ENCODE data around the gene CDH11.

DNA sequence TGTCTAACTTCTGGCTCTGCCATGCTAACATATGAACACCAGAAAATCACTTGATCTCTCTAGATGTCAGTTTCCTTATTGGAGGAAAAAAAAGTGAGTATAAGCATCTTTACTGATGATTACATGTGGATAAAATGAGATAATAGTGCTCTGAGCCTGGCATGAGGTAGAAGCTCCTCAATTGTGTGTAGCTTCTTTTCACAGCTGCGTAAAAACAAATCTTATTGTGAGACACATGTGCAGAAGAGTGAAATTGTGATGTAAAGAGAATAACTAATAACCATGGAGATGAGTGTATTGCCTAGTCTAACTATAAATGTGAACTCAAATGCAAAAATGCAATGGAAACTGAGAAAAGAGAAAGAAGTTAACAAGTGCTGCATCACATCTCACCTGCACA, 44.7 kb downstream of the CDH11 start:
- TF ChIP-seq, protein P1, sequence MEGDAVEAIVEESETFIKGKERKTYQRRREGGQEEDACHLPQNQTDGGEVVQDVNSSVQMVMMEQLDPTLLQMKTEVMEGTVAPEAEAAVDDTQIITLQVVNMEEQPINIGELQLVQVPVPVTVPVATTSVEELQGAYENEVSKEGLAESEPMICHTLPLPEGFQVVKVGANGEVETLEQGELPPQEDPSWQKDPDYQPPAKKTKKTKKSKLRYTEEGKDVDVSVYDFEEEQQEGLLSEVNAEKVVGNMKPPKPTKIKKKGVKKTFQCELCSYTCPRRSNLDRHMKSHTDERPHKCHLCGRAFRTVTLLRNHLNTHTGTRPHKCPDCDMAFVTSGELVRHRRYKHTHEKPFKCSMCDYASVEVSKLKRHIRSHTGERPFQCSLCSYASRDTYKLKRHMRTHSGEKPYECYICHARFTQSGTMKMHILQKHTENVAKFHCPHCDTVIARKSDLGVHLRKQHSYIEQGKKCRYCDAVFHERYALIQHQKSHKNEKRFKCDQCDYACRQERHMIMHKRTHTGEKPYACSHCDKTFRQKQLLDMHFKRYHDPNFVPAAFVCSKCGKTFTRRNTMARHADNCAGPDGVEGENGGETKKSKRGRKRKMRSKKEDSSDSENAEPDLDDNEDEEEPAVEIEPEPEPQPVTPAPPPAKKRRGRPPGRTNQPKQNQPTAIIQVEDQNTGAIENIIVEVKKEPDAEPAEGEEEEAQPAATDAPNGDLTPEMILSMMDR (IDR thresholded peaks at IDR 0.05): no peak
- TF ChIP-seq ZFX (IDR thresholded peaks at IDR 0.05; ENCODE audit: borderline replicate concordance): no peak

Measured in 22Rv1 (cell line).